Lower lobe of right lung (tissue), 2 donors: ENCODE data around the gene BZW1. TPM values are rescaled to one million over a fixed set of nuclear protein-coding genes. Genes with fewer than 3 reads are reported as not detected.

Experiments used
- ATAC-seq, 2 donors: fragments of 200-7000 bp; cut with Tn5 transposase; one replicate each; pipeline ENCODE4 v1.9.1; 2020 to 2022; ENCODE audit warnings: mild to moderate bottlenecking in 2 of 2, moderate library complexity in 2 of 2
- DNase-seq: peaks from one replicate; pipeline ENCODE4 v3.0.0-alpha.2; 2020
- H3K27ac ChIP-seq: fragments of 200-600 bp; one replicate; pipeline ENCODE4 v1.8.0; 2022
- H3K27me3 ChIP-seq: fragments of 200-600 bp; one replicate; pipeline ENCODE4 v1.8.0; 2022; ENCODE audit warnings: low read depth
- H3K36me3 ChIP-seq: fragments of 200-600 bp; one replicate; pipeline ENCODE4 v1.8.0; 2022; ENCODE audit warnings: mild to moderate bottlenecking
- H3K4me1 ChIP-seq: fragments of 200-600 bp; one replicate; pipeline ENCODE4 v1.8.0; 2022
- H3K4me3 ChIP-seq: fragments of 200-600 bp; one replicate; pipeline ENCODE4 v1.8.0; 2022; ENCODE audit warnings: mild to moderate bottlenecking
- H3K9me3 ChIP-seq: fragments of 200-600 bp; one replicate; pipeline ENCODE4 v1.8.0; 2022
- intact Hi-C: fragments of 100-400 bp; cut with DNase I; formaldehyde crosslinking; loops from one replicate; pipeline ENCODE4 v1.11.0; 2022
- total RNA-seq: library from RNA; stranded (reverse); fragmentation: NEBNext Ultra II Directional; extraction: Animal tissue kit (Norgen Biotek cat#: 25700); gene quantifications from one replicate; pipeline ENCODE4 v1.2.1, GENCODE V29; 2021
- TF ChIP-seq, protein P1 (sequence below): fragments of 200-600 bp; IDR thresholded peaks from one replicate; pipeline ENCODE4 v1.8.0; 2022; ENCODE audit warnings: antibody characterized with exemption, mild to moderate bottlenecking
- donor health status: DM: no; HTN: yes; CAD: no; lungs with severe emphysema.

The BZW1 gene
- total RNA-seq, 1 donor from 2014 or later = 154 TPM

DNA sequence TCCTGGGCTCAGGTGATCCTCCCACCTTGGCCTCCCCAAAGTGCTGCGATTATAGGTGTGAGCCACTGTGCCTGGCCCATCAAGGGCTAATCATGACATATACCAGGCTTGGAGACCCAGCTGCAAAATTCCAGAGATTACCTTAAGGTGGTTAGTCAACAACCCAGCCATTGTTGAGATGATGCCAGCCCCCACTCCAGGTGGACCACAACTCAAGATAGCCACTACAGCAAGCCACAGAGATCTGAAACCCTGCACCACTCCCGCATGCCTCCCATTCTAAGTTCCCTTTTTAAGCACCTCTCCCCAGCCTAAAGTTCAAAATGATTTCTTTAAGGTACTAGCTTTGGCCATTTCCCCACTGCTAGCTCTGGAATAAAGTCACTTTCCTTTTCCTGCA, 57.3 kb downstream of the BZW1 start:
- Histone ChIP-seq H3K27me3 (no peaks in the 10 kb centered on the region), H3K36me3 (peaks cover 34% of the 10 kb centered on the region), H3K4me1 (peaks cover 25% of the 10 kb centered on the region), H3K9me3 (no peaks in the 10 kb centered on the region), H3K4me3 (no peak overlapping the region), H3K27ac (no peak overlapping the region)
- DNase-seq = no peak
- no peak for ATAC-seq
- intact Hi-C loops = loop anchor here (10.0 kb wide), 1 partner anchor 54 kb away; the partner anchor contains the start of gene BZW1
- TF ChIP-seq, protein P1, sequence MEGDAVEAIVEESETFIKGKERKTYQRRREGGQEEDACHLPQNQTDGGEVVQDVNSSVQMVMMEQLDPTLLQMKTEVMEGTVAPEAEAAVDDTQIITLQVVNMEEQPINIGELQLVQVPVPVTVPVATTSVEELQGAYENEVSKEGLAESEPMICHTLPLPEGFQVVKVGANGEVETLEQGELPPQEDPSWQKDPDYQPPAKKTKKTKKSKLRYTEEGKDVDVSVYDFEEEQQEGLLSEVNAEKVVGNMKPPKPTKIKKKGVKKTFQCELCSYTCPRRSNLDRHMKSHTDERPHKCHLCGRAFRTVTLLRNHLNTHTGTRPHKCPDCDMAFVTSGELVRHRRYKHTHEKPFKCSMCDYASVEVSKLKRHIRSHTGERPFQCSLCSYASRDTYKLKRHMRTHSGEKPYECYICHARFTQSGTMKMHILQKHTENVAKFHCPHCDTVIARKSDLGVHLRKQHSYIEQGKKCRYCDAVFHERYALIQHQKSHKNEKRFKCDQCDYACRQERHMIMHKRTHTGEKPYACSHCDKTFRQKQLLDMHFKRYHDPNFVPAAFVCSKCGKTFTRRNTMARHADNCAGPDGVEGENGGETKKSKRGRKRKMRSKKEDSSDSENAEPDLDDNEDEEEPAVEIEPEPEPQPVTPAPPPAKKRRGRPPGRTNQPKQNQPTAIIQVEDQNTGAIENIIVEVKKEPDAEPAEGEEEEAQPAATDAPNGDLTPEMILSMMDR = no peak

DNA sequence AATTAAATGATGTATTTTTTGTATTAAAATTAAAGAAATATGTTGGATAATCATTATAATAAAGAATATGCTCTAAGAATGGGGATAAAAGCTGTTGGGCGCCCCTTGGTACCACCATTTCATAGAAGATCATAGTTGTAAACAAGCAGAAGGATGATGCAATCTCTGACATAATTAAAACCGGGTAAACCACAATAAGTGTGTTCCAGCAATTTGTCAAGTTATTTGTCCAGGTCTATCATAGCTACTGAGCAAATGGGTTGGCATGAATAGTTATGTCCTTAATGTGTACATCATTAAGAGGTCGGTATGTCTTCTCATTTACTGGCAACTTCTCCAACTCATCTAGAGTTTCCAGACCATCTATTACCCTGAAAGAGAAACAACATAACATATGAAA, 59.4 kb downstream of the BZW1 start:
- Histone ChIP-seq H3K4me1 (peaks cover 15% of the 10 kb centered on the region), H3K27ac (no peak overlapping the region), H3K9me3 (no peaks in the 10 kb centered on the region), H3K4me3 (no peak overlapping the region), H3K36me3 (peaks cover 56% of the 10 kb centered on the region), H3K27me3 (no peaks in the 10 kb centered on the region)
- DNase-seq (no peak), ATAC-seq (no peak)
- TF ChIP-seq, protein P1 = no peak
- intact Hi-C loops = no loop called here

DNA sequence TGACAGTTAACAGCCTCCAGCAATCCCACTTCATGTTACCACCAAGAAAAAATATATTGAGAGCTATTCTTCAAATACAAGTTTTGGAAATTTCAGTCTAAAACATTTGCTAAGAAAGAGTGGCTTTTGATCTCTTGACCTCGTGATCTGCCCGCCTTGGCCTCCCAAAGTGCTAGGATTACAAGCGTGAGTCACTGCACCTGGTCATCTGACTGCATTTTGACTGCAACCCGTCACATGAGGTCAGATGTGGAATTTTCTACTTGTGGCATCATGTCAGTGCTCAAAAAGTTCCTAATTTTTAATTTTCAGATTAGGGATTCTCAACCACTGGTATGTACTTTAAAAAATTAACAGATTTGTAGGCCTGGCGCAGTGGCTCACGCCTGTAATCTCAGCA, 61.9 kb downstream of the BZW1 start:
- intact Hi-C loops = no loop called here
- ATAC-seq = no peak
- H3K9me3 ChIP-seq = no peaks in the 10 kb centered on the region
- H3K27ac ChIP-seq = no peak overlapping the region
- no peaks in the 10 kb centered on the region for H3K27me3 ChIP-seq
- no peaks in the 10 kb centered on the region for H3K4me1 ChIP-seq
- peaks cover 80% of the 10 kb centered on the region for H3K36me3 ChIP-seq
- H3K4me3 ChIP-seq = no peak overlapping the region
- TF ChIP-seq, protein P1 = no peak
- no peak for DNase-seq

Other genes with a start within 250 kb of the BZW1 start
- 36.7 TPM for gene AOX1, start 225.9 kb upstream of the BZW1 start, total RNA-seq
- 132 TPM for gene CLK1, start 52.7 kb downstream of the BZW1 start, total RNA-seq
- 35.0 TPM for gene PPIL3, start 77.2 kb downstream of the BZW1 start, total RNA-seq
- gene NIF3L1, start 77.5 kb downstream of the BZW1 start, total RNA-seq = 20.5 TPM
- gene ORC2, start 151.8 kb downstream of the BZW1 start, total RNA-seq = 28.6 TPM